Measurements from ENCODE around the gene ECM1.

- TF ChIP-seq, protein P1, sequence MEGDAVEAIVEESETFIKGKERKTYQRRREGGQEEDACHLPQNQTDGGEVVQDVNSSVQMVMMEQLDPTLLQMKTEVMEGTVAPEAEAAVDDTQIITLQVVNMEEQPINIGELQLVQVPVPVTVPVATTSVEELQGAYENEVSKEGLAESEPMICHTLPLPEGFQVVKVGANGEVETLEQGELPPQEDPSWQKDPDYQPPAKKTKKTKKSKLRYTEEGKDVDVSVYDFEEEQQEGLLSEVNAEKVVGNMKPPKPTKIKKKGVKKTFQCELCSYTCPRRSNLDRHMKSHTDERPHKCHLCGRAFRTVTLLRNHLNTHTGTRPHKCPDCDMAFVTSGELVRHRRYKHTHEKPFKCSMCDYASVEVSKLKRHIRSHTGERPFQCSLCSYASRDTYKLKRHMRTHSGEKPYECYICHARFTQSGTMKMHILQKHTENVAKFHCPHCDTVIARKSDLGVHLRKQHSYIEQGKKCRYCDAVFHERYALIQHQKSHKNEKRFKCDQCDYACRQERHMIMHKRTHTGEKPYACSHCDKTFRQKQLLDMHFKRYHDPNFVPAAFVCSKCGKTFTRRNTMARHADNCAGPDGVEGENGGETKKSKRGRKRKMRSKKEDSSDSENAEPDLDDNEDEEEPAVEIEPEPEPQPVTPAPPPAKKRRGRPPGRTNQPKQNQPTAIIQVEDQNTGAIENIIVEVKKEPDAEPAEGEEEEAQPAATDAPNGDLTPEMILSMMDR (IDR thresholded peaks at IDR 0.05; ENCODE audit: low read depth, low read length): no peak
- no peak for TF ChIP-seq EZH2phosphoT487 (IDR thresholded peaks at IDR 0.05; ENCODE audit: low read depth)
Observed at GRCh38 chr1:150555198-150555970, 47.5 kb downstream of the ECM1 start.

All from OCI-LY3 (cell line).